NCI-H1417 (cell line): ENCODE data around the gene HOXB4.
A peak's percentile ranks its signal among the peaks of the same experiment; 100 is the strongest.

Source experiments
- DNase-seq, 3 experiments: peaks; one replicate each; lab custom pipeline; 2025; lab: John Stamatoyannopoulos, UW

HOXB4 gene

GRCh38 chr17:48571826-48572417 is 6.2 kb downstream of the HOXB4 start:
- DNase-seq: no peak

- DNase-seq: peak in 1 of 3 experiments; percentile 26
Measured at GRCh38 chr17:48571024-48571818, 6.9 kb downstream of the HOXB4 start.

- DNase-seq: no peak
Measured at GRCh38 chr17:48570325-48571023, 7.7 kb downstream of the HOXB4 start.

GRCh38 chr17:48569674-48570324 is 8.4 kb downstream of the HOXB4 start:
- DNase-seq: no peak

- DNase-seq: peak in 1 of 3 experiments; percentile 49
Measured at GRCh38 chr17:48569240-48569582, 8.9 kb downstream of the HOXB4 start.

GRCh38 chr17:48568499-48569239 is 9.5 kb downstream of the HOXB4 start:
- DNase-seq: peak in 2 of 3 experiments; percentile 37 to 69

GRCh38 chr17:48567646-48568354 is 10.3 kb downstream of the HOXB4 start:
- DNase-seq: peak in 1 of 3 experiments; percentile 46

GRCh38 chr17:48567209-48567608 is 10.9 kb downstream of the HOXB4 start:
- peak in 1 of 3 experiments; percentile 17 for DNase-seq

GRCh38 chr17:48566717-48567116 is 11.4 kb downstream of the HOXB4 start:
- DNase-seq: no peak

- peak in 1 of 3 experiments; percentile 27 for DNase-seq
Measured at GRCh38 chr17:48565925-48566710, 12.0 kb downstream of the HOXB4 start.

- peak in 2 of 3 experiments; percentile 46 to 81 for DNase-seq
Measured at GRCh38 chr17:48565022-48565554, 13.1 kb downstream of the HOXB4 start.

GRCh38 chr17:48564188-48565021 is 13.7 kb downstream of the HOXB4 start:
- peak in 2 of 3 experiments; percentile 65 to 76 for DNase-seq

GRCh38 chr17:48563867-48564187 is 14.3 kb downstream of the HOXB4 start:
- no peak for DNase-seq

- peak in 2 of 3 experiments; percentile 26 to 64 for DNase-seq
Measured at GRCh38 chr17:48563385-48563838, 14.7 kb downstream of the HOXB4 start.

GRCh38 chr17:48562934-48563333 is 15.2 kb downstream of the HOXB4 start:
- DNase-seq: no peak

GRCh38 chr17:48561884-48562810 is 16.0 kb downstream of the HOXB4 start:
- DNase-seq: peak in 1 of 3 experiments; percentile 40

GRCh38 chr17:48559840-48560817 is 18.0 kb downstream of the HOXB4 start:
- no peak for DNase-seq
